ENCODE data around the gene ZCCHC14. TPM values are rescaled to one million over a fixed set of nuclear protein-coding genes. Genes with fewer than 3 reads are reported as not detected.
A peak's percentile ranks its signal among the peaks of the same experiment; 100 is the strongest.
"Not testable (repeated sequence)": the region's sequence is repeated elsewhere in the genome, so short reads cannot be mapped to it uniquely, and the experiment has no call there.

The ZCCHC14 gene
- total and polyA plus RNA-seq, 2 of the 13 experiments (the other 11 are each of a cell fraction or from before 2014, with no cell fraction given): 12.4 to 12.5 TPM

- H3K27me3 ChIP-seq (ENCODE audit: control insufficient read depth in 1 of 2, insufficient read depth in 2 of 2, low read length in 2 of 2); in situ Hi-C loops (cut with HindIII; ENCODE audit: extremely low pct_ligation_motif_present, low pct_unique_long_range_greater_than_20kb); DNase-seq (ENCODE audit: low spot score); CTCF ChIA-PET (ENCODE audit: low intra/inter-chr PET ratio, low total read pairs); FAIRE-seq; H3K36me3 ChIP-seq (replicated peaks in 1 of 2; ENCODE audit: control insufficient read depth in 1 of 2, insufficient read depth in 2 of 2, low read length in 2 of 2); BruUV-seq (replicated peaks); H2AFZ ChIP-seq (ENCODE audit: low read length); ATAC-seq; H3K9me3 ChIP-seq (ENCODE audit: low read length): not testable (repeated sequence)
- H3K4me2 ChIP-seq (ENCODE audit: low read depth, low read length): peak overlapping the region; percentile 94
- peak overlapping the region in 2 of 3 experiments; percentile 62 to 93; a peak in 4 of 6 replicates for H3K4me3 ChIP-seq (replicated peaks in 1 of 3; ENCODE audit: insufficient read depth in 1 of 3, low read depth in 2 of 3, low read length in 3 of 3)
- WGBS (ENCODE audit: low lambda C conversion rate): 14% methylated on average over 6 of the region's 6 CpGs
- peaks cover 70% of the 10 kb centered on the region for H3K4me1 ChIP-seq (ENCODE audit: insufficient read depth, low read length)
- TF ChIP-seq SAP130 (CRISPR knock-in tag; IDR thresholded peaks at IDR 0.05; ENCODE audit: low read depth): 0 out of 2 replicates have a peak, but pooled peaks have one; percentile 6
- POLR2A ChIA-PET: interaction anchor here (0.9 to 3.3 kb wide), 3 partner anchors 40 to 106 kb away, joined by 3 to 15 read pairs (median 11); partner anchors contain the start of gene FBXO31
- peaks cover 81% of the 10 kb centered on the region for H3K79me2 ChIP-seq (ENCODE audit: insufficient read depth, low read length)
- peak overlapping the region; percentile 63 for H3K27ac ChIP-seq (ENCODE audit: extremely low read length, insufficient read depth, low read length)
- intact Hi-C loops (cut with micrococcal nuclease; ENCODE audit: unreplicated experiment): loop anchor here (1.0 to 10.0 kb wide), 2 partner anchors 82 to 104 kb away; partner anchors contain the start of gene FBXO31
- H4K20me1 ChIP-seq (ENCODE audit: insufficient read depth, low read length): peaks cover 73% of the 10 kb centered on the region
- peak overlapping the region; percentile 72 for H3K9ac ChIP-seq (ENCODE audit: insufficient read depth, low read depth, low read length)
Measured at GRCh38 chr16:87488960-87489359, 3.9 kb downstream of the ZCCHC14 start.

- Histone ChIP-seq H3K27ac (ENCODE audit: extremely low read length, insufficient read depth, low read length) (peak overlapping the region; percentile 60), H3K9me3 (ENCODE audit: low read length) (no peaks in the 10 kb centered on the region), H4K20me1 (ENCODE audit: insufficient read depth, low read length) (peaks cover 75% of the 10 kb centered on the region), H3K27me3 (ENCODE audit: control insufficient read depth in 1 of 2, insufficient read depth in 2 of 2, low read length in 2 of 2) (no peaks in the 10 kb centered on the region), H3K4me1 (ENCODE audit: insufficient read depth, low read length) (peaks cover 72% of the 10 kb centered on the region), H3K9ac (ENCODE audit: insufficient read depth, low read depth, low read length) (peak overlapping the region; percentile 18), H3K79me2 (ENCODE audit: insufficient read depth, low read length) (peaks cover 94% of the 10 kb centered on the region), H3K4me3 (replicated peaks in 1 of 3; ENCODE audit: insufficient read depth in 1 of 3, low read depth in 2 of 3, low read length in 3 of 3) (peak overlapping the region; percentile 38 to 54 (median 50); a peak in 5 of 6 replicates), H2AFZ (ENCODE audit: low read length) (no peak overlapping the region), H3K4me2 (ENCODE audit: low read depth, low read length) (peak overlapping the region; percentile 94), H3K36me3 (replicated peaks in 1 of 2; ENCODE audit: control insufficient read depth in 1 of 2, insufficient read depth in 2 of 2, low read length in 2 of 2) (peaks cover 2 to 4% of the 10 kb centered on the region in 2 experiments; a peak in 4 of 5 replicates)
- intact Hi-C loops (cut with micrococcal nuclease; ENCODE audit: unreplicated experiment) (loop anchor here (1.0 to 10.0 kb wide), 2 partner anchors 26 to 103 kb away; partner anchors contain the start of gene FBXO31), in situ Hi-C loops (cut with HindIII; ENCODE audit: extremely low pct_ligation_motif_present, low pct_unique_long_range_greater_than_20kb) (no loop called here)
- peak; percentile 87 for ATAC-seq
- POLR2A ChIA-PET: interaction anchor here (0.7 to 3.3 kb wide), 10 partner anchors 12 to 105 kb away, joined by 3 to 15 read pairs (median 8); partner anchors contain the start of gene FBXO31
- FAIRE-seq: peak; percentile 87
- BruUV-seq (replicated peaks): no TSS peak
- CTCF ChIA-PET (ENCODE audit: low intra/inter-chr PET ratio, low total read pairs): interaction anchor here (0.8 kb wide), 1 partner anchor 149 kb away, joined by 3 read pairs; no protein-coding TSS in a partner anchor
- DNase-seq (ENCODE audit: low spot score): peak; percentile 97
- WGBS (ENCODE audit: low lambda C conversion rate): under 1% methylated on average over 23 of the region's 24 CpGs
- TF ChIP-seq ZNF567 (CRISPR knock-in tag; IDR thresholded peaks at IDR 0.05; ENCODE audit: borderline replicate concordance): no peak
- TF ChIP-seq AGO1 (IDR thresholded peaks at IDR 0.05; ENCODE audit: low read depth, low read length, poor library complexity, severe bottlenecking): peak; percentile 70
- peak; percentile 68; the same call in 1 of the 2 replicates for TF ChIP-seq ZNF614 (CRISPR knock-in tag; IDR thresholded peaks at IDR 0.05; ENCODE audit: borderline replicate concordance)
- 0 out of 2 replicates have a peak, but pooled peaks have one; percentile 13 for TF ChIP-seq RAD51 (IDR thresholded peaks at IDR 0.05; ENCODE audit: borderline replicate concordance)
- peak; percentile 100 for TF ChIP-seq ZNF121 (CRISPR knock-in tag; IDR thresholded peaks at IDR 0.05)
- TF ChIP-seq SMARCE1 (IDR thresholded peaks at IDR 0.05; ENCODE audit: borderline replicate concordance): no peak
- no peak for TF ChIP-seq ARID3A (IDR thresholded peaks at IDR 0.05; ENCODE audit: low read depth, low read length)
- TF ChIP-seq CREM (IDR thresholded peaks at IDR 0.05): peak; percentile 63; the same call in 1 of the 2 replicates
- no peak for TF ChIP-seq CREM (CRISPR knock-in tag; IDR thresholded peaks at IDR 0.05)
- no peak for TF ChIP-seq NFIB (CRISPR knock-in tag; IDR thresholded peaks at IDR 0.05; ENCODE audit: borderline replicate concordance)
- peak; percentile 85 for TF ChIP-seq ASH2L (IDR thresholded peaks at IDR 0.05; ENCODE audit: insufficient read length, low read depth, low read length)
- TF ChIP-seq ZNF747 (CRISPR knock-in tag; IDR thresholded peaks at IDR 0.05; ENCODE audit: borderline replicate concordance): peak; percentile 77
- TF ChIP-seq MEF2D (CRISPR knock-in tag; IDR thresholded peaks at IDR 0.05): peak; percentile 41; the same call in 1 of the 2 replicates
- no peak for TF ChIP-seq NR1H2 (CRISPR knock-in tag; IDR thresholded peaks at IDR 0.05; ENCODE audit: borderline replicate concordance, low read depth)
- TF ChIP-seq ZMYM4 (CRISPR knock-in tag; IDR thresholded peaks at IDR 0.05): no peak
- TF ChIP-seq PRPF4 (IDR thresholded peaks at IDR 0.05; ENCODE audit: low read depth, low read length, poor library complexity, severe bottlenecking): no peak
Measured at GRCh38 chr16:87487361-87487924, 5.4 kb downstream of the ZCCHC14 start.

Data from HepG2 (cell line).